Measurements from ENCODE around the gene CUX1. TPM values are rescaled to one million over a fixed set of nuclear protein-coding genes. Genes with fewer than 3 reads are reported as not detected.
A peak's percentile ranks its signal among the peaks of the same experiment; 100 is the strongest.

Gene CUX1
- total and polyA plus RNA-seq, 2 of the 13 experiments (the other 11 are each of a cell fraction or from before 2014, with no cell fraction given), result 13.7 to 14.9 TPM

DNA sequence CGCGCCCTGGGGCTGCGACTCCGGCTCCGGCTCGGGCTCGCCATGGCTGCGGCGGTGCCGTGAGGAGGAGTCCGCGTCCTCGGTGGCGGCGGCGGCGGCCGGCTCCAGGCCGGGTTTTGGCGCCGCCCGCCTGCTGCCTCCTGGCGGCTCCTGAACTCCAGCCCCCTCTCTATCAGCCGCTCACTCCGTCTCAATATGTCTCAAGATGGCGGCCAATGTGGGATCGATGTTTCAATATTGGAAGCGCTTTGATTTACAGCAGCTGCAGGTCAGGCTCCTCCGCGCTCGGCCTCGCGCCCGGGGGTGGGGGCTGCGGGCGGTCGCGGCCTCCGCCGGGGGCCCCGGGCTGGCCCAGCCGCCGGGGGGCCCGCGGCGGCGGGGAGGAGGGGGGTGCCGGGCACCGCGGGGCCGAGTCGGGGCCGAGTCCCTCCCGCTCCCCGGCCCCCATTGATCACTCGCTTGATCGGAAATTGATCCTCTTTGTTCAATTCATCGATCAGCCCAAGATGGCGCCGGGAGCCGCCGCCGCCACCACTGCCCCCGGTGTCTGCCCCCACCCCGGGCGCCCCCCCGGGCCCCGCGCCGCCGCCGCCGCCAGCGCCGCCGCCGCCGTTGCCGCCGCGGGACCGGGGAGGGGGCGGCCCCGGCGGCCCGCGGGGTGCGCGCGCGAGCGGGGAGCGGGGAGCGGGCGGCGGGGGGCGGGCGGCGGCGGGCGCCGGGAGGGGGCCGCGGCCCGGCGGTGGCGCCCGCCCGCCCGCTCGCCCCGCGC, 1.4 kb upstream of the CUX1 start (continued):
- TF ChIP-seq, protein P1, sequence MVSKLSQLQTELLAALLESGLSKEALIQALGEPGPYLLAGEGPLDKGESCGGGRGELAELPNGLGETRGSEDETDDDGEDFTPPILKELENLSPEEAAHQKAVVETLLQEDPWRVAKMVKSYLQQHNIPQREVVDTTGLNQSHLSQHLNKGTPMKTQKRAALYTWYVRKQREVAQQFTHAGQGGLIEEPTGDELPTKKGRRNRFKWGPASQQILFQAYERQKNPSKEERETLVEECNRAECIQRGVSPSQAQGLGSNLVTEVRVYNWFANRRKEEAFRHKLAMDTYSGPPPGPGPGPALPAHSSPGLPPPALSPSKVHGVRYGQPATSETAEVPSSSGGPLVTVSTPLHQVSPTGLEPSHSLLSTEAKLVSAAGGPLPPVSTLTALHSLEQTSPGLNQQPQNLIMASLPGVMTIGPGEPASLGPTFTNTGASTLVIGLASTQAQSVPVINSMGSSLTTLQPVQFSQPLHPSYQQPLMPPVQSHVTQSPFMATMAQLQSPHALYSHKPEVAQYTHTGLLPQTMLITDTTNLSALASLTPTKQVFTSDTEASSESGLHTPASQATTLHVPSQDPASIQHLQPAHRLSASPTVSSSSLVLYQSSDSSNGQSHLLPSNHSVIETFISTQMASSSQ (IDR thresholded peaks at IDR 0.05; ENCODE audit: low read depth), result no peak
- TF ChIP-seq, protein P1 (CRISPR knock-in tag; IDR thresholded peaks at IDR 0.05; ENCODE audit: borderline replicate concordance), result no peak
- TF ChIP-seq ATM (IDR thresholded peaks at IDR 0.05; ENCODE audit: borderline replicate concordance), result no peak
- TF ChIP-seq, protein P2, sequence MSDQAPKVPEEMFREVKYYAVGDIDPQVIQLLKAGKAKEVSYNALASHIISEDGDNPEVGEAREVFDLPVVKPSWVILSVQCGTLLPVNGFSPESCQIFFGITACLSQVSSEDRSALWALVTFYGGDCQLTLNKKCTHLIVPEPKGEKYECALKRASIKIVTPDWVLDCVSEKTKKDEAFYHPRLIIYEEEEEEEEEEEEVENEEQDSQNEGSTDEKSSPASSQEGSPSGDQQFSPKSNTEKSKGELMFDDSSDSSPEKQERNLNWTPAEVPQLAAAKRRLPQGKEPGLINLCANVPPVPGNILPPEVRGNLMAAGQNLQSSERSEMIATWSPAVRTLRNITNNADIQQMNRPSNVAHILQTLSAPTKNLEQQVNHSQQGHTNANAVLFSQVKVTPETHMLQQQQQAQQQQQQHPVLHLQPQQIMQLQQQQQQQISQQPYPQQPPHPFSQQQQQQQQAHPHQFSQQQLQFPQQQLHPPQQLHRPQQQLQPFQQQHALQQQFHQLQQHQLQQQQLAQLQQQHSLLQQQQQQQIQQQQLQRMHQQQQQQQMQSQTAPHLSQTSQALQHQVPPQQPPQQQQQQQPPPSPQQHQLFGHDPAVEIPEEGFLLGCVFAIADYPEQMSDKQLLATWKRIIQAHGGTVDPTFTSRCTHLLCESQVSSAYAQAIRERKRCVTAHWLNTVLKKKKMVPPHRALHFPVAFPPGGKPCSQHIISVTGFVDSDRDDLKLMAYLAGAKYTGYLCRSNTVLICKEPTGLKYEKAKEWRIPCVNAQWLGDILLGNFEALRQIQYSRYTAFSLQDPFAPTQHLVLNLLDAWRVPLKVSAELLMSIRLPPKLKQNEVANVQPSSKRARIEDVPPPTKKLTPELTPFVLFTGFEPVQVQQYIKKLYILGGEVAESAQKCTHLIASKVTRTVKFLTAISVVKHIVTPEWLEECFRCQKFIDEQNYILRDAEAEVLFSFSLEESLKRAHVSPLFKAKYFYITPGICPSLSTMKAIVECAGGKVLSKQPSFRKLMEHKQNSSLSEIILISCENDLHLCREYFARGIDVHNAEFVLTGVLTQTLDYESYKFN (CRISPR knock-in tag; conservative IDR thresholded peaks at IDR 0.05), result no peak
- no peak for TF ChIP-seq TOPORS (CRISPR knock-in tag; IDR thresholded peaks at IDR 0.05)
- TF ChIP-seq SOX5 (CRISPR knock-in tag; IDR thresholded peaks at IDR 0.05; ENCODE audit: borderline replicate concordance), result no peak
- TF ChIP-seq, protein P3, sequence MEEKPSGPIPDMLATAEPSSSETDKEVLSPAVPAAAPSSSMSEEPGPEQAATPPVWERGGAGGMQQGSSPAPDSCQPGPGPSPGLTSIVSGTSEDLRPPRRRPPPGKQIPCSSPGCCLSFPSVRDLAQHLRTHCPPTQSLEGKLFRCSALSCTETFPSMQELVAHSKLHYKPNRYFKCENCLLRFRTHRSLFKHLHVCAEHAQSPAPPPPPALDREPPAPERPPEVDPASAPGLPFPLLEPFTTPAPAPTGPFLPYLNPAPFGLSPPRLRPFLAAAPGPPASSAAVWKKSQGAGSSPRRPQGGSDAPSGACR (CRISPR knock-in tag; IDR thresholded peaks at IDR 0.05), result no peak
- TF ChIP-seq REXO4 (CRISPR knock-in tag; IDR thresholded peaks at IDR 0.05; ENCODE audit: borderline replicate concordance), result no peak
- 0 out of 2 replicates have a peak, but pooled peaks have one; percentile 5 for TF ChIP-seq FOXA3 (CRISPR knock-in tag; IDR thresholded peaks at IDR 0.05)
- no peak for TF ChIP-seq ZNF263 (CRISPR knock-in tag; IDR thresholded peaks at IDR 0.05)
- TF ChIP-seq ZNF335 (CRISPR knock-in tag; IDR thresholded peaks at IDR 0.05), result no peak
- TF ChIP-seq, protein P4, sequence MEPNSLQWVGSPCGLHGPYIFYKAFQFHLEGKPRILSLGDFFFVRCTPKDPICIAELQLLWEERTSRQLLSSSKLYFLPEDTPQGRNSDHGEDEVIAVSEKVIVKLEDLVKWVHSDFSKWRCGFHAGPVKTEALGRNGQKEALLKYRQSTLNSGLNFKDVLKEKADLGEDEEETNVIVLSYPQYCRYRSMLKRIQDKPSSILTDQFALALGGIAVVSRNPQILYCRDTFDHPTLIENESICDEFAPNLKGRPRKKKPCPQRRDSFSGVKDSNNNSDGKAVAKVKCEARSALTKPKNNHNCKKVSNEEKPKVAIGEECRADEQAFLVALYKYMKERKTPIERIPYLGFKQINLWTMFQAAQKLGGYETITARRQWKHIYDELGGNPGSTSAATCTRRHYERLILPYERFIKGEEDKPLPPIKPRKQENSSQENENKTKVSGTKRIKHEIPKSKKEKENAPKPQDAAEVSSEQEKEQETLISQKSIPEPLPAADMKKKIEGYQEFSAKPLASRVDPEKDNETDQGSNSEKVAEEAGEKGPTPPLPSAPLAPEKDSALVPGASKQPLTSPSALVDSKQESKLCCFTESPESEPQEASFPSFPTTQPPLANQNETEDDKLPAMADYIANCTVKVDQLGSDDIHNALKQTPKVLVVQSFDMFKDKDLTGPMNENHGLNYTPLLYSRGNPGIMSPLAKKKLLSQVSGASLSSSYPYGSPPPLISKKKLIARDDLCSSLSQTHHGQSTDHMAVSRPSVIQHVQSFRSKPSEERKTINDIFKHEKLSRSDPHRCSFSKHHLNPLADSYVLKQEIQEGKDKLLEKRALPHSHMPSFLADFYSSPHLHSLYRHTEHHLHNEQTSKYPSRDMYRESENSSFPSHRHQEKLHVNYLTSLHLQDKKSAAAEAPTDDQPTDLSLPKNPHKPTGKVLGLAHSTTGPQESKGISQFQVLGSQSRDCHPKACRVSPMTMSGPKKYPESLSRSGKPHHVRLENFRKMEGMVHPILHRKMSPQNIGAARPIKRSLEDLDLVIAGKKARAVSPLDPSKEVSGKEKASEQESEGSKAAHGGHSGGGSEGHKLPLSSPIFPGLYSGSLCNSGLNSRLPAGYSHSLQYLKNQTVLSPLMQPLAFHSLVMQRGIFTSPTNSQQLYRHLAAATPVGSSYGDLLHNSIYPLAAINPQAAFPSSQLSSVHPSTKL (CRISPR knock-in tag; IDR thresholded peaks at IDR 0.05), result no peak
- TF ChIP-seq, protein P5, sequence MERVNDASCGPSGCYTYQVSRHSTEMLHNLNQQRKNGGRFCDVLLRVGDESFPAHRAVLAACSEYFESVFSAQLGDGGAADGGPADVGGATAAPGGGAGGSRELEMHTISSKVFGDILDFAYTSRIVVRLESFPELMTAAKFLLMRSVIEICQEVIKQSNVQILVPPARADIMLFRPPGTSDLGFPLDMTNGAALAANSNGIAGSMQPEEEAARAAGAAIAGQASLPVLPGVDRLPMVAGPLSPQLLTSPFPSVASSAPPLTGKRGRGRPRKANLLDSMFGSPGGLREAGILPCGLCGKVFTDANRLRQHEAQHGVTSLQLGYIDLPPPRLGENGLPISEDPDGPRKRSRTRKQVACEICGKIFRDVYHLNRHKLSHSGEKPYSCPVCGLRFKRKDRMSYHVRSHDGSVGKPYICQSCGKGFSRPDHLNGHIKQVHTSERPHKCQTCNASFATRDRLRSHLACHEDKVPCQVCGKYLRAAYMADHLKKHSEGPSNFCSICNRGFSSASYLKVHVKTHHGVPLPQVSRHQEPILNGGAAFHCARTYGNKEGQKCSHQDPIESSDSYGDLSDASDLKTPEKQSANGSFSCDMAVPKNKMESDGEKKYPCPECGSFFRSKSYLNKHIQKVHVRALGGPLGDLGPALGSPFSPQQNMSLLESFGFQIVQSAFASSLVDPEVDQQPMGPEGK (CRISPR knock-in tag; IDR thresholded peaks at IDR 0.05), result peak; percentile 66
